Stimulated activated CD8-positive, alpha-beta memory T cell treated with anti-CD3 and anti-CD28 coated beads, Interleukin-15, amount 100 ng/mL, for 4 hours (primary cell): ENCODE measurements around the gene MRPL30.
"Not testable (repeated sequence)": the region's sequence is repeated elsewhere in the genome, so short reads cannot be mapped to it uniquely, and the experiment has no call there.

Source experiments
- DNase-seq, 2 donors: peaks; one replicate each; pipeline ENCODE4 v3.0.0-alpha.2; 2020; ENCODE audit warnings: low read depth in 2 of 2

Gene MRPL30

GRCh38 chr2:99184811-99185210 is 3.8 kb downstream of the MRPL30 start:
- DNase-seq, result no peak

- DNase-seq, result no peak
Observed at GRCh38 chr2:99187011-99187410, 6.0 kb downstream of the MRPL30 start.

- no peak for DNase-seq
Observed at GRCh38 chr2:99188357-99188756, 7.4 kb downstream of the MRPL30 start.

GRCh38 chr2:99190548-99190947 is 9.6 kb downstream of the MRPL30 start:
- DNase-seq, result no peak

- not testable (repeated sequence) for DNase-seq
Observed at GRCh38 chr2:99192364-99192763, 11.4 kb downstream of the MRPL30 start.

GRCh38 chr2:99198103-99198841 is 17.3 kb downstream of the MRPL30 start:
- DNase-seq, result no peak

- no peak for DNase-seq
Observed at GRCh38 chr2:99200076-99200800, 19.3 kb downstream of the MRPL30 start.

GRCh38 chr2:99201959-99202678 is 21.1 kb downstream of the MRPL30 start:
- no peak for DNase-seq

GRCh38 chr2:99205491-99205890 is 24.5 kb downstream of the MRPL30 start:
- no peak for DNase-seq

- no peak for DNase-seq
Observed at GRCh38 chr2:99216096-99216495, 35.1 kb downstream of the MRPL30 start.

GRCh38 chr2:99217929-99218501 is 37.0 kb downstream of the MRPL30 start:
- DNase-seq, result no peak

- DNase-seq, result not testable (repeated sequence)
Observed at GRCh38 chr2:99233177-99233576, 52.2 kb downstream of the MRPL30 start.

GRCh38 chr2:99238599-99238998 is 57.6 kb downstream of the MRPL30 start:
- DNase-seq, result no peak

GRCh38 chr2:99240431-99240830 is 59.4 kb downstream of the MRPL30 start:
- DNase-seq, result no peak

- DNase-seq, result no peak
Observed at GRCh38 chr2:99242151-99242550, 61.2 kb downstream of the MRPL30 start.
